Measurements from ENCODE around the gene POU2AF1. TPM values are rescaled to one million over a fixed set of nuclear protein-coding genes. Genes with fewer than 3 reads are reported as not detected.

The POU2AF1 gene
- total and polyA plus RNA-seq, 4 donors: 0.21 to 2.0 (median 0.83) TPM

DNA sequence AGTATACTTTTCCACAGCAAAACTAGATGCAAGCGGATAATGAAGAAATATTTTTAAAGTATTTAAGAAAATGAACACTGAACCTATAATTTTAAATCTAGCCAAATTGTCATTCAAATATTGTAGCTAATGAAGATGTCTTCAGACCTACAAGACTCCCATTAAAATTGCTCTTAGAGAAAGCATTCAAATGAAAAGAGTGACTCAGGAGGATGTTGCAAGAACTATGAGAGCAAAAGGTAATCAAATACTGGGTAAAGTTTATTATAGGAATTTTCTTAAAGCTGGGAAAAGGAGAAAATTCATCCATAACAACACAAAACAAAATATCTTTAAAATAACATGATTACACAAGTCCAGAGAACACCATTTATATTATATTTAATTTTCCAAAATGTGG is 5.4 kb upstream of the POU2AF1 start:
- WGBS: 94% methylated on average over 1 of the region's 1 CpG
- Histone ChIP-seq H3K9ac (ENCODE audit: low read depth in 1 of 2, low read length in 2 of 2) (no peak overlapping the region), H3K9me3 (ENCODE audit: control insufficient read depth in 4 of 4, low read length in 3 of 4) (no peaks in the 10 kb centered on the region), H3K27ac (ENCODE audit: low read depth in 1 of 2, low read length in 2 of 2) (no peak overlapping the region), H3K4me3 (ENCODE audit: low read depth in 1 of 3, low read length in 3 of 3) (no peak overlapping the region), H3K4me1 (ENCODE audit: control insufficient read depth in 4 of 4, insufficient read depth in 4 of 4, low read length in 3 of 4) (peaks cover 0 to 11% (median 0%) of the 10 kb centered on the region in 4 donors), H3K36me3 (ENCODE audit: control insufficient read depth in 4 of 4, insufficient read depth in 3 of 4, low read depth in 1 of 4, low read length in 3 of 4) (no peaks in the 10 kb centered on the region), H3K27me3 (ENCODE audit: control insufficient read depth in 4 of 4, insufficient read depth in 4 of 4, low read length in 3 of 4) (no peaks in the 10 kb centered on the region)
- DNase-seq (ENCODE audit: low spot score): no peak
- no peak for TF ChIP-seq GABPA (IDR thresholded peaks at IDR 0.05 in 1 of 2, conservative IDR thresholded peaks at IDR 0.05 in 1 of 2)
- no peak for TF ChIP-seq EGR1 (IDR thresholded peaks at IDR 0.05; ENCODE audit: low read depth in 2 of 2)
- no peak for TF ChIP-seq HNF4A (conservative IDR thresholded peaks at IDR 0.05)
- TF ChIP-seq, protein P1, sequence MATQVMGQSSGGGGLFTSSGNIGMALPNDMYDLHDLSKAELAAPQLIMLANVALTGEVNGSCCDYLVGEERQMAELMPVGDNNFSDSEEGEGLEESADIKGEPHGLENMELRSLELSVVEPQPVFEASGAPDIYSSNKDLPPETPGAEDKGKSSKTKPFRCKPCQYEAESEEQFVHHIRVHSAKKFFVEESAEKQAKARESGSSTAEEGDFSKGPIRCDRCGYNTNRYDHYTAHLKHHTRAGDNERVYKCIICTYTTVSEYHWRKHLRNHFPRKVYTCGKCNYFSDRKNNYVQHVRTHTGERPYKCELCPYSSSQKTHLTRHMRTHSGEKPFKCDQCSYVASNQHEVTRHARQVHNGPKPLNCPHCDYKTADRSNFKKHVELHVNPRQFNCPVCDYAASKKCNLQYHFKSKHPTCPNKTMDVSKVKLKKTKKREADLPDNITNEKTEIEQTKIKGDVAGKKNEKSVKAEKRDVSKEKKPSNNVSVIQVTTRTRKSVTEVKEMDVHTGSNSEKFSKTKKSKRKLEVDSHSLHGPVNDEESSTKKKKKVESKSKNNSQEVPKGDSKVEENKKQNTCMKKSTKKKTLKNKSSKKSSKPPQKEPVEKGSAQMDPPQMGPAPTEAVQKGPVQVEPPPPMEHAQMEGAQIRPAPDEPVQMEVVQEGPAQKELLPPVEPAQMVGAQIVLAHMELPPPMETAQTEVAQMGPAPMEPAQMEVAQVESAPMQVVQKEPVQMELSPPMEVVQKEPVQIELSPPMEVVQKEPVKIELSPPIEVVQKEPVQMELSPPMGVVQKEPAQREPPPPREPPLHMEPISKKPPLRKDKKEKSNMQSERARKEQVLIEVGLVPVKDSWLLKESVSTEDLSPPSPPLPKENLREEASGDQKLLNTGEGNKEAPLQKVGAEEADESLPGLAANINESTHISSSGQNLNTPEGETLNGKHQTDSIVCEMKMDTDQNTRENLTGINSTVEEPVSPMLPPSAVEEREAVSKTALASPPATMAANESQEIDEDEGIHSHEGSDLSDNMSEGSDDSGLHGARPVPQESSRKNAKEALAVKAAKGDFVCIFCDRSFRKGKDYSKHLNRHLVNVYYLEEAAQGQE (IDR thresholded peaks at IDR 0.05): no peak
- TF ChIP-seq FOXA2 (IDR thresholded peaks at IDR 0.05): no peak
- no peak for TF ChIP-seq JUND (IDR thresholded peaks at IDR 0.05)
- TF ChIP-seq FOXA1 (IDR thresholded peaks at IDR 0.05): no peak
- TF ChIP-seq, protein P2, sequence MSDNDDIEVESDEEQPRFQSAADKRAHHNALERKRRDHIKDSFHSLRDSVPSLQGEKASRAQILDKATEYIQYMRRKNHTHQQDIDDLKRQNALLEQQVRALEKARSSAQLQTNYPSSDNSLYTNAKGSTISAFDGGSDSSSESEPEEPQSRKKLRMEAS (IDR thresholded peaks at IDR 0.05): no peak

GRCh38 chr11:111382451-111382850 is 3.4 kb upstream of the POU2AF1 start:
- DNase-seq (ENCODE audit: low spot score): no peak
- TF ChIP-seq EGR1 (IDR thresholded peaks at IDR 0.05; ENCODE audit: low read depth in 2 of 2) (no peak), JUND (IDR thresholded peaks at IDR 0.05) (no peak), HNF4G (IDR thresholded peaks at IDR 0.05) (no peak), NR2F2 (IDR thresholded peaks at IDR 0.05) (no peak), GABPA (IDR thresholded peaks at IDR 0.05 in 1 of 2, conservative IDR thresholded peaks at IDR 0.05 in 1 of 2) (no peak), YY1 (IDR thresholded peaks at IDR 0.05) (no peak), HNF4A (conservative IDR thresholded peaks at IDR 0.05) (no peak), FOXA1 (IDR thresholded peaks at IDR 0.05) (no peak), TAF1 (conservative IDR thresholded peaks at IDR 0.05) (no peak), FOXA2 (IDR thresholded peaks at IDR 0.05) (no peak), SP1 (IDR thresholded peaks at IDR 0.05) (no peak), RAD21 (IDR thresholded peaks at IDR 0.05) (no peak), RXRA (IDR thresholded peaks at IDR 0.05) (no peak)
- TF ChIP-seq, protein P3, sequence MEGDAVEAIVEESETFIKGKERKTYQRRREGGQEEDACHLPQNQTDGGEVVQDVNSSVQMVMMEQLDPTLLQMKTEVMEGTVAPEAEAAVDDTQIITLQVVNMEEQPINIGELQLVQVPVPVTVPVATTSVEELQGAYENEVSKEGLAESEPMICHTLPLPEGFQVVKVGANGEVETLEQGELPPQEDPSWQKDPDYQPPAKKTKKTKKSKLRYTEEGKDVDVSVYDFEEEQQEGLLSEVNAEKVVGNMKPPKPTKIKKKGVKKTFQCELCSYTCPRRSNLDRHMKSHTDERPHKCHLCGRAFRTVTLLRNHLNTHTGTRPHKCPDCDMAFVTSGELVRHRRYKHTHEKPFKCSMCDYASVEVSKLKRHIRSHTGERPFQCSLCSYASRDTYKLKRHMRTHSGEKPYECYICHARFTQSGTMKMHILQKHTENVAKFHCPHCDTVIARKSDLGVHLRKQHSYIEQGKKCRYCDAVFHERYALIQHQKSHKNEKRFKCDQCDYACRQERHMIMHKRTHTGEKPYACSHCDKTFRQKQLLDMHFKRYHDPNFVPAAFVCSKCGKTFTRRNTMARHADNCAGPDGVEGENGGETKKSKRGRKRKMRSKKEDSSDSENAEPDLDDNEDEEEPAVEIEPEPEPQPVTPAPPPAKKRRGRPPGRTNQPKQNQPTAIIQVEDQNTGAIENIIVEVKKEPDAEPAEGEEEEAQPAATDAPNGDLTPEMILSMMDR (IDR thresholded peaks at IDR 0.05; ENCODE audit: low read depth, low read length, missing input control): no peak
- TF ChIP-seq, protein P1 (IDR thresholded peaks at IDR 0.05): no peak
- TF ChIP-seq, protein P2 (IDR thresholded peaks at IDR 0.05): no peak
- TF ChIP-seq, protein P4, sequence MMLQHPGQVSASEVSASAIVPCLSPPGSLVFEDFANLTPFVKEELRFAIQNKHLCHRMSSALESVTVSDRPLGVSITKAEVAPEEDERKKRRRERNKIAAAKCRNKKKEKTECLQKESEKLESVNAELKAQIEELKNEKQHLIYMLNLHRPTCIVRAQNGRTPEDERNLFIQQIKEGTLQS (IDR thresholded peaks at IDR 0.05): no peak
- TF ChIP-seq, protein P5, sequence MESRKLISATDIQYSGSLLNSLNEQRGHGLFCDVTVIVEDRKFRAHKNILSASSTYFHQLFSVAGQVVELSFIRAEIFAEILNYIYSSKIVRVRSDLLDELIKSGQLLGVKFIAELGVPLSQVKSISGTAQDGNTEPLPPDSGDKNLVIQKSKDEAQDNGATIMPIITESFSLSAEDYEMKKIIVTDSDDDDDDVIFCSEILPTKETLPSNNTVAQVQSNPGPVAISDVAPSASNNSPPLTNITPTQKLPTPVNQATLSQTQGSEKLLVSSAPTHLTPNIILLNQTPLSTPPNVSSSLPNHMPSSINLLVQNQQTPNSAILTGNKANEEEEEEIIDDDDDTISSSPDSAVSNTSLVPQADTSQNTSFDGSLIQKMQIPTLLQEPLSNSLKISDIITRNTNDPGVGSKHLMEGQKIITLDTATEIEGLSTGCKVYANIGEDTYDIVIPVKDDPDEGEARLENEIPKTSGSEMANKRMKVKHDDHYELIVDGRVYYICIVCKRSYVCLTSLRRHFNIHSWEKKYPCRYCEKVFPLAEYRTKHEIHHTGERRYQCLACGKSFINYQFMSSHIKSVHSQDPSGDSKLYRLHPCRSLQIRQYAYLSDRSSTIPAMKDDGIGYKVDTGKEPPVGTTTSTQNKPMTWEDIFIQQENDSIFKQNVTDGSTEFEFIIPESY (IDR thresholded peaks at IDR 0.05): no peak
- no peak overlapping the region for H3K4me3 ChIP-seq (ENCODE audit: low read depth in 1 of 3, low read length in 3 of 3)
- no peak overlapping the region for H3K9ac ChIP-seq (ENCODE audit: low read depth in 1 of 2, low read length in 2 of 2)
- H3K36me3 ChIP-seq (ENCODE audit: control insufficient read depth in 4 of 4, insufficient read depth in 3 of 4, low read depth in 1 of 4, low read length in 3 of 4): no peaks in the 10 kb centered on the region
- H3K27ac ChIP-seq (ENCODE audit: low read depth in 1 of 2, low read length in 2 of 2): no peak overlapping the region
- H3K27me3 ChIP-seq (ENCODE audit: control insufficient read depth in 4 of 4, insufficient read depth in 4 of 4, low read length in 3 of 4): no peaks in the 10 kb centered on the region
- peaks cover 0 to 3% (median 0%) of the 10 kb centered on the region in 4 donors for H3K4me1 ChIP-seq (ENCODE audit: control insufficient read depth in 4 of 4, insufficient read depth in 4 of 4, low read length in 3 of 4)
- 95% methylated on average over 2 of the region's 2 CpGs for WGBS
- no peaks in the 10 kb centered on the region for H3K9me3 ChIP-seq (ENCODE audit: control insufficient read depth in 4 of 4, low read length in 3 of 4)

Data from liver (tissue), 9 donors.